K562 (cell line): ENCODE results near the gene PAPSS2. TPM values are rescaled to one million over a fixed set of nuclear protein-coding genes. Genes with fewer than 3 reads are reported as not detected.

Experiments used
- ASH1L ChIP-seq: fragments of 450-650 bp; IDR thresholded peaks from 2 replicates; pipeline ENCODE4 v1.6.1; 2018; ENCODE audit warnings: borderline replicate concordance, mild to moderate bottlenecking, low read depth; ENCODE audit not compliant: partially characterized antibody
- CHD1 ChIP-seq: fragments of 200-600 bp; sonication (generic); IDR thresholded peaks from one replicate; pipeline ENCODE4 v1.6.1; 2012; ENCODE audit warnings: mild to moderate bottlenecking, moderate library complexity, low read length, inconsistent platforms
- COPS2 ChIP-seq: fragments of 450-650 bp; conservative IDR thresholded peaks from 2 replicates; pipeline ENCODE4 v1.6.1; 2016; ENCODE audit warnings: mild to moderate bottlenecking, moderate library complexity
- GATAD2B ChIP-seq: fragments of 450-650 bp; IDR thresholded peaks from 2 replicates; pipeline ENCODE4 v1.6.1; 2017; ENCODE audit warnings: mild to moderate bottlenecking, borderline replicate concordance
- HDAC1 ChIP-seq, 2 experiments: fragments of 450-650 bp; IDR thresholded peaks; 2 replicates each; pipeline ENCODE4 v1.6.1; 2016 to 2017; ENCODE audit warnings: inconsistent platforms in 1 of 2, mild to moderate bottlenecking in 1 of 2, moderate library complexity in 1 of 2
- polyA plus RNA-seq, 8 experiments: library from polyadenylated mRNA; depleted of rRNA in 4 of 8; stranded (reverse) in 5 of 8; unstranded in 3 of 8; fragments of >200 nt; fragmentation: Nextera tagmentation in 2 of 8; fragmentation: Illumina TruSeq in 1 of 8; extraction: Ambion mirVana in 2 of 8; extraction: Trizol in 1 of 8; gene quantifications; 2 replicates each; pipeline versions ENCODE4 v1.2.1 to v1.2.3, GENCODE V29; 2011 to 2014; ENCODE audit warnings: inconsistent platforms in 1 of 8, missing spikeins in 1 of 8
- total RNA-seq, 7 experiments: library from RNA; depleted of rRNA in 6 of 7; stranded (reverse); fragments of >200 nt in 6 of 7; fragmentation: Illumina TruSeq in 2 of 7; extraction: Trizol in 2 of 7; gene quantifications; 2 replicates each; pipeline versions ENCODE4 v1.2.1 to v1.2.3, GENCODE V29; 2011 to 2021; ENCODE audit warnings: low replicate concordance in 1 of 7
- TF ChIP-seq, protein P1 (sequence below): conservative IDR thresholded peaks from 2 replicates; pipeline ENCODE4 v1.6.1; 2011; ENCODE audit warnings: low read depth, mild to moderate bottlenecking, low read length; ENCODE audit not compliant: control insufficient read depth
- TF ChIP-seq, protein P2 (sequence below): fragments of 450-650 bp; IDR thresholded peaks from 2 replicates; pipeline ENCODE4 v1.6.1; 2016; ENCODE audit warnings: borderline replicate concordance
- TF ChIP-seq, protein P3 (sequence below), 3 experiments: IDR thresholded peaks in 2 of 3; conservative IDR thresholded peaks in 1 of 3; 2 replicates each; pipeline ENCODE4 v1.5.1; 2011 to 2012; ENCODE audit warnings: low read length in 3 of 3, mild to moderate bottlenecking in 3 of 3, control low read depth in 2 of 3, improper control_type of control experiment in 1 of 3, inconsistent platforms in 1 of 3, low read depth in 1 of 3, mixed read lengths in 1 of 3, moderate library complexity in 1 of 3; ENCODE audit not compliant: insufficient read depth in 2 of 3
- TF ChIP-seq, protein P4 (sequence below): fragments of 450-650 bp; formaldehyde crosslinking; IDR thresholded peaks from 2 replicates; pipeline ENCODE4 v1.4.0; 2022; ENCODE audit warnings: mild to moderate bottlenecking, moderate library complexity

Gene PAPSS2
- total and polyA plus RNA-seq, 9 of the 15 experiments (the other 6 are each of a cell fraction or from before 2014, with no cell fraction given): 0.01 to 0.29 TPM; not detected in 7

DNA sequence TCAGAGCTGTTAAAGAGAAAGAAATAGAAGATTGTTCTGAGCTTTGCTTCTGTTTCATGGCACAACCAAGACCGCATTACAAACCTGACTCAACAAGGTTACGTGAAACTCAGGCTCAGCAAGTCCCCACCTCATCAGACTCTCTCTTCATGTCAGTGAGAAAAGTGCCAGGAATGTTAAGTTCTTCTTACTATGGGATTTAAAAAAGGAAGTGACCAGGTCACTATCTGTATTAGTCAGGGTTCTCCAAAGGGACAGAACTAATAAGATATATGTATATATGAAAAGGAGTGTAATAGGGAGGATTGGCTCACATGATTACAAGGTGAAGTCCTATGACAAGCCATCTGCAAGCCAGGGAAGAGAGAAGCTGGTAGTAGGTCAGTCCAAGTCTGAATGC lies 25.4 kb upstream of the PAPSS2 start (continued):
- TF ChIP-seq, protein P1, sequence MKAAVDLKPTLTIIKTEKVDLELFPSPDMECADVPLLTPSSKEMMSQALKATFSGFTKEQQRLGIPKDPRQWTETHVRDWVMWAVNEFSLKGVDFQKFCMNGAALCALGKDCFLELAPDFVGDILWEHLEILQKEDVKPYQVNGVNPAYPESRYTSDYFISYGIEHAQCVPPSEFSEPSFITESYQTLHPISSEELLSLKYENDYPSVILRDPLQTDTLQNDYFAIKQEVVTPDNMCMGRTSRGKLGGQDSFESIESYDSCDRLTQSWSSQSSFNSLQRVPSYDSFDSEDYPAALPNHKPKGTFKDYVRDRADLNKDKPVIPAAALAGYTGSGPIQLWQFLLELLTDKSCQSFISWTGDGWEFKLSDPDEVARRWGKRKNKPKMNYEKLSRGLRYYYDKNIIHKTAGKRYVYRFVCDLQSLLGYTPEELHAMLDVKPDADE: no peak
- TF ChIP-seq, protein P2, sequence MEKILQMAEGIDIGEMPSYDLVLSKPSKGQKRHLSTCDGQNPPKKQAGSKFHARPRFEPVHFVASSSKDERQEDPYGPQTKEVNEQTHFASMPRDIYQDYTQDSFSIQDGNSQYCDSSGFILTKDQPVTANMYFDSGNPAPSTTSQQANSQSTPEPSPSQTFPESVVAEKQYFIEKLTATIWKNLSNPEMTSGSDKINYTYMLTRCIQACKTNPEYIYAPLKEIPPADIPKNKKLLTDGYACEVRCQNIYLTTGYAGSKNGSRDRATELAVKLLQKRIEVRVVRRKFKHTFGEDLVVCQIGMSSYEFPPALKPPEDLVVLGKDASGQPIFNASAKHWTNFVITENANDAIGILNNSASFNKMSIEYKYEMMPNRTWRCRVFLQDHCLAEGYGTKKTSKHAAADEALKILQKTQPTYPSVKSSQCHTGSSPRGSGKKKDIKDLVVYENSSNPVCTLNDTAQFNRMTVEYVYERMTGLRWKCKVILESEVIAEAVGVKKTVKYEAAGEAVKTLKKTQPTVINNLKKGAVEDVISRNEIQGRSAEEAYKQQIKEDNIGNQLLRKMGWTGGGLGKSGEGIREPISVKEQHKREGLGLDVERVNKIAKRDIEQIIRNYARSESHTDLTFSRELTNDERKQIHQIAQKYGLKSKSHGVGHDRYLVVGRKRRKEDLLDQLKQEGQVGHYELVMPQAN: no peak
- TF ChIP-seq, protein P3, sequence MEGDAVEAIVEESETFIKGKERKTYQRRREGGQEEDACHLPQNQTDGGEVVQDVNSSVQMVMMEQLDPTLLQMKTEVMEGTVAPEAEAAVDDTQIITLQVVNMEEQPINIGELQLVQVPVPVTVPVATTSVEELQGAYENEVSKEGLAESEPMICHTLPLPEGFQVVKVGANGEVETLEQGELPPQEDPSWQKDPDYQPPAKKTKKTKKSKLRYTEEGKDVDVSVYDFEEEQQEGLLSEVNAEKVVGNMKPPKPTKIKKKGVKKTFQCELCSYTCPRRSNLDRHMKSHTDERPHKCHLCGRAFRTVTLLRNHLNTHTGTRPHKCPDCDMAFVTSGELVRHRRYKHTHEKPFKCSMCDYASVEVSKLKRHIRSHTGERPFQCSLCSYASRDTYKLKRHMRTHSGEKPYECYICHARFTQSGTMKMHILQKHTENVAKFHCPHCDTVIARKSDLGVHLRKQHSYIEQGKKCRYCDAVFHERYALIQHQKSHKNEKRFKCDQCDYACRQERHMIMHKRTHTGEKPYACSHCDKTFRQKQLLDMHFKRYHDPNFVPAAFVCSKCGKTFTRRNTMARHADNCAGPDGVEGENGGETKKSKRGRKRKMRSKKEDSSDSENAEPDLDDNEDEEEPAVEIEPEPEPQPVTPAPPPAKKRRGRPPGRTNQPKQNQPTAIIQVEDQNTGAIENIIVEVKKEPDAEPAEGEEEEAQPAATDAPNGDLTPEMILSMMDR (IDR thresholded peaks at IDR 0.05 in 2 of 3, conservative IDR thresholded peaks at IDR 0.05 in 1 of 3; ENCODE audit: insufficient read depth in 2 of 3, low read depth in 1 of 3, low read length in 3 of 3): no peak
- TF ChIP-seq, protein P4, sequence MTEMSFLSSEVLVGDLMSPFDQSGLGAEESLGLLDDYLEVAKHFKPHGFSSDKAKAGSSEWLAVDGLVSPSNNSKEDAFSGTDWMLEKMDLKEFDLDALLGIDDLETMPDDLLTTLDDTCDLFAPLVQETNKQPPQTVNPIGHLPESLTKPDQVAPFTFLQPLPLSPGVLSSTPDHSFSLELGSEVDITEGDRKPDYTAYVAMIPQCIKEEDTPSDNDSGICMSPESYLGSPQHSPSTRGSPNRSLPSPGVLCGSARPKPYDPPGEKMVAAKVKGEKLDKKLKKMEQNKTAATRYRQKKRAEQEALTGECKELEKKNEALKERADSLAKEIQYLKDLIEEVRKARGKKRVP (CRISPR knock-in tag): no peak
- TF ChIP-seq ASH1L (no peak), CHD1 (no peak), HDAC1 (IDR thresholded peaks at IDR 0.05) (no peak), COPS2 (no peak), GATAD2B (no peak)
- TF ChIP-seq, all 486 proteins: peak for 0
